Epithelial cell of esophagus (primary cell): ENCODE results near the gene PRR5L.
A peak's percentile ranks its signal among the peaks of the same experiment; 100 is the strongest.

Experiments used
- DNase-seq: peaks from one replicate; pipeline ENCODE4 v3.0.0; 2010; ENCODE audit warnings: low read depth
- H3K4me3 ChIP-seq: 2 replicates; pipeline ENCODE4 v1.5.1; 2011; ENCODE audit warnings: mild to moderate bottlenecking, low read length, control low read depth
- TF ChIP-seq, protein P1 (sequence below): IDR thresholded peaks from 2 replicates; pipeline ENCODE4 v1.5.1; 2011; ENCODE audit warnings: low read depth, mild to moderate bottlenecking, low read length, control low read depth, inconsistent platforms; ENCODE audit not compliant: insufficient read depth; ENCODE audit errors: missing control alignments

The PRR5L gene

GRCh38 chr11:36383195-36383594 is 87.1 kb downstream of the PRR5L start:
- no peak overlapping the region for H3K4me3 ChIP-seq
- DNase-seq = no peak
- TF ChIP-seq, protein P1, sequence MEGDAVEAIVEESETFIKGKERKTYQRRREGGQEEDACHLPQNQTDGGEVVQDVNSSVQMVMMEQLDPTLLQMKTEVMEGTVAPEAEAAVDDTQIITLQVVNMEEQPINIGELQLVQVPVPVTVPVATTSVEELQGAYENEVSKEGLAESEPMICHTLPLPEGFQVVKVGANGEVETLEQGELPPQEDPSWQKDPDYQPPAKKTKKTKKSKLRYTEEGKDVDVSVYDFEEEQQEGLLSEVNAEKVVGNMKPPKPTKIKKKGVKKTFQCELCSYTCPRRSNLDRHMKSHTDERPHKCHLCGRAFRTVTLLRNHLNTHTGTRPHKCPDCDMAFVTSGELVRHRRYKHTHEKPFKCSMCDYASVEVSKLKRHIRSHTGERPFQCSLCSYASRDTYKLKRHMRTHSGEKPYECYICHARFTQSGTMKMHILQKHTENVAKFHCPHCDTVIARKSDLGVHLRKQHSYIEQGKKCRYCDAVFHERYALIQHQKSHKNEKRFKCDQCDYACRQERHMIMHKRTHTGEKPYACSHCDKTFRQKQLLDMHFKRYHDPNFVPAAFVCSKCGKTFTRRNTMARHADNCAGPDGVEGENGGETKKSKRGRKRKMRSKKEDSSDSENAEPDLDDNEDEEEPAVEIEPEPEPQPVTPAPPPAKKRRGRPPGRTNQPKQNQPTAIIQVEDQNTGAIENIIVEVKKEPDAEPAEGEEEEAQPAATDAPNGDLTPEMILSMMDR = no peak

DNA sequence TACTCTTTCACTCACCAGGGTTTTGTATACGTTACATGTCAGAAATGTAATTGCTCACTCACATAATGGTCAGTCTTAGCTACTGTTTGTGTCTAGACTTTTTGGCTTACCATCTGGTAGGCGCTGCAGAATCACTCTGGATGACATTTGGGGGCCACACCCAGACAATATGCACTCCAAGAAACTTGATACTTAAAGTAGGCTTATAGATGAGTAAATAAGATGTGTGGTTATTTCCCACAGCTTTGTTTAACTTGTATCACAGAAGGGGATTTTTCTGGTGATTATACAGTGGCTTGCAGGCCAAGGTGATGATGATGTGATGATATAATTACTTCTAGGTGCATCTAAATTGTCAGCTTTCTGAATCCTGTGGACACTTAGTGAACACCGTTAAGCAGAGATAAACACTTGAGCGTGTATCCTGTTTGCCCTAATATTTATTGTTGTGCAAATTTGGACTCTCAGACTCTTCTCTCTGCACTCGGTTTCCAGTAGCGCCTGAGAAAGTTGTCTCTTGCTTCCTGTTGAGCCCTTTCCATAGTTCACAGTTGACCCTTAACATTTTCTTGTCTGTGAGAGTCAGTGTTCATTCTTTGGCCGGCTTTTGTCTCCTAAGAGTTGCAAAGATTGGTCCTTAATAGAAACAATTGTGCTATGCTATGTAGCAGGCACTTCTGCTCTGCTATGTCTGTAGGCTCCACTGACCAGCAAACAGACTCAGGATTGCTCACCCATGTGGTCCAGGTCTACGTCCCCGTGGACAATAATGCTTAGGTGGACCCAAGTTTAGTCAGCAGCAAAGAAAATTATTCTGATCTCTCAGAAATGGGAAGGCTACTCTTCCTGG is 89.3 kb downstream of the PRR5L start:
- TF ChIP-seq, protein P1 = no peak
- DNase-seq = peak; percentile 67
- no peak overlapping the region for H3K4me3 ChIP-seq

- TF ChIP-seq, protein P1 = no peak
- H3K4me3 ChIP-seq = no peak overlapping the region
- no peak for DNase-seq
Measured at GRCh38 chr11:36386411-36386810, 90.3 kb downstream of the PRR5L start.

DNA sequence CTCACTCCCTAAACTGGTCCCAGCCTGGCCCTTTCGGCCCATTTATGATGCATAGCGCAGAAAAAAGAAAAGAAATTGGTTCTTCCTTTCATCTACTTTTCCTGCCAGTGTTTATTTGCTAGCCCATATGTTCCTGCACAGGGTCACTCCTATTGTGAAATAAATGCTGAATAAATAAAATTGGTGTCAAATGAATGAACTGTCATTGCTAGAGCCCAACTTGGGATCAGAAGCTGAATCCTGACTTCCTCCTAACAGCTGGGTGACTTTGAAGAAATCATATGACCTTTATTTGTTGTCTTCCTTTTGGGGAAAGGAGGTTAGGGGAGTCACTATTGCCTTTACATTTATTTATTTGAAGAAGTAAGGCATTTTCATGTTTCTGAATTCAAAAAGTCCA is 92.0 kb downstream of the PRR5L start:
- TF ChIP-seq, protein P1 = no peak
- H3K4me3 ChIP-seq = no peak overlapping the region
- no peak for DNase-seq

DNA sequence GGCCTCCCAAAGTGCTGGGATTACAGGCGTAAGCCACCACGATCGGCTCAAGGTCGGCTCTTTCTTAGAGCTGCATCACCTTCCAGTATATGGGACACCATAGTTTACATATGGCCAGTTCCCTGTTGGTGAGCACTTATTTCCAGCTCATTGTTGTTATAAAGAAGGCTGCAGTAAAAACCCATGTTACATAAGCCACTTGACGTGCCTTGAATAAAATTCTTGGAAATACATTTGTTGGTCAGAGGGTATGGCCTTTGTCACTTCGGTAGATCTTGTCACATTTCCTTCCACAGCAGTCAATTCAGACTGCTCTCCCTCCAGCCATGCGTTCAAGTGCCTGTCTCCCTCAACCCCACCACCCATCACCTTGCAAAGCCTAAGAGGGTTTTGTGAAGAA is 92.9 kb downstream of the PRR5L start:
- no peak overlapping the region for H3K4me3 ChIP-seq
- TF ChIP-seq, protein P1 = no peak
- no peak for DNase-seq

DNA sequence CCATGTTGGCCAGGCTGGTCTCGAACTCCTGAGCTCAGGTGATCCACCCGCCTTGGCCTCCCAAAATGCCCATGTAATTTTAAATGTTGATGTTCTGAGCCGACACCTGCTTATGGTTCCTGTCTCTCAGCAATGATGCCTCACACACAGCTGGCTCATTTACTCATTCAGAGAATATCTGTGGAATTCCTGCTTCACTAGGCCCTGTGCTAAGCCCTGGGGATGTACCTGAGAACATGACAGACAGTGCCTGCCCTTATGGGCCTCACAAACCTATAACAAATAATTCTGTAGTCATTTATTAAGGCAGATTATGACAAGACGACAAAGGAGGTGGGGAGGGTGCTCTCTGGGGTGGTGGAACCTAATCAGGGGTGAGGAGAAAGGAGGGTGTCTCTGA is 93.7 kb downstream of the PRR5L start:
- DNase-seq = peak; percentile 51
- H3K4me3 ChIP-seq = no peak overlapping the region
- TF ChIP-seq, protein P1 = no peak
